Skin epidermis (tissue), 12 donors: ENCODE results near the gene AIG1.

Source experiments
- H3K27ac ChIP-seq, 21 experiments: fragments of 200-600 bp; sonication (generic) in 11 of 21; one replicate each; pipeline ENCODE4 v1.5.0; 2020; ENCODE audit warnings: mild to moderate bottlenecking in 3 of 21, inconsistent platforms in 2 of 21, moderate library complexity in 2 of 21
- H3K4me3 ChIP-seq, 7 experiments: fragments of 200-600 bp; sonication (generic) in 2 of 7; one replicate each; pipeline ENCODE4 v1.5.0; 2020; ENCODE audit warnings: inconsistent platforms in 2 of 7, mild to moderate bottlenecking in 2 of 7, moderate library complexity in 1 of 7

The AIG1 gene

GRCh38 chr6:143372199-143372882 lies 311.7 kb downstream of the AIG1 start:
- Histone ChIP-seq H3K27ac (no peak overlapping the region), H3K4me3 (no peak overlapping the region)

GRCh38 chr6:143374014-143374413 lies 313.3 kb downstream of the AIG1 start:
- Histone ChIP-seq H3K27ac (no peak overlapping the region), H3K4me3 (no peak overlapping the region)

GRCh38 chr6:143375022-143375585 lies 314.4 kb downstream of the AIG1 start:
- Histone ChIP-seq H3K4me3 (no peak overlapping the region), H3K27ac (no peak overlapping the region)

- Histone ChIP-seq H3K4me3 (no peak overlapping the region), H3K27ac (no peak overlapping the region)
Measured at GRCh38 chr6:143376375-143376774, 315.7 kb downstream of the AIG1 start.

GRCh38 chr6:143376861-143377260 lies 316.2 kb downstream of the AIG1 start:
- Histone ChIP-seq H3K27ac (no peak overlapping the region), H3K4me3 (no peak overlapping the region)

GRCh38 chr6:143385636-143386035 lies 324.9 kb downstream of the AIG1 start:
- Histone ChIP-seq H3K4me3 (no peak overlapping the region), H3K27ac (no peak overlapping the region)

- no peak overlapping the region for H3K4me3 ChIP-seq
- H3K27ac ChIP-seq, result no peak overlapping the region
Measured at GRCh38 chr6:143390278-143390677, 329.6 kb downstream of the AIG1 start.
